Neutrophil (primary cell): ENCODE measurements around the gene CENPN.

Experiments
- H3K27ac ChIP-seq: fragments of 200-600 bp; sonication (generic); 2 replicates; pipeline ENCODE4 v1.5.1; 2016; ENCODE audit warnings: mild to moderate bottlenecking, moderate library complexity
- H3K27me3 ChIP-seq: fragments of 200-600 bp; sonication (generic); 2 replicates; pipeline ENCODE4 v1.6.0; 2016; ENCODE audit warnings: mild to moderate bottlenecking
- H3K36me3 ChIP-seq: fragments of 200-600 bp; sonication (generic); 2 replicates; pipeline ENCODE4 v1.5.1; 2017
- H3K4me1 ChIP-seq, 2 experiments: fragments of 200-600 bp in 1 of 2; sonication (generic) in 1 of 2; 1 replicate in 1 of 2; 2 replicates in 1 of 2; pipeline versions ENCODE4 v1.5.1 to v1.6.1; 2013 to 2016; ENCODE audit warnings: low read depth in 1 of 2, low read length in 1 of 2, mild to moderate bottlenecking in 1 of 2, moderate library complexity in 1 of 2; ENCODE audit not compliant: control insufficient read depth in 1 of 2, insufficient read depth in 1 of 2
- H3K4me3 ChIP-seq, 2 experiments: fragments of 200-600 bp in 1 of 2; sonication (generic) in 1 of 2; 1 replicate in 1 of 2; 2 replicates in 1 of 2; pipeline ENCODE4 v1.5.1; 2013 to 2016; ENCODE audit warnings: low read depth in 1 of 2, low read length in 1 of 2, mild to moderate bottlenecking in 1 of 2, moderate library complexity in 1 of 2
- H3K9me3 ChIP-seq: fragments of 200-600 bp; sonication (generic); 2 replicates; pipeline ENCODE4 v1.5.1; 2016
- TF ChIP-seq, protein P1 (sequence below): fragments of 200-600 bp; sonication (generic); IDR thresholded peaks from 2 replicates; pipeline ENCODE4 v1.5.1; 2016; ENCODE audit warnings: antibody characterized with exemption

Gene CENPN

DNA sequence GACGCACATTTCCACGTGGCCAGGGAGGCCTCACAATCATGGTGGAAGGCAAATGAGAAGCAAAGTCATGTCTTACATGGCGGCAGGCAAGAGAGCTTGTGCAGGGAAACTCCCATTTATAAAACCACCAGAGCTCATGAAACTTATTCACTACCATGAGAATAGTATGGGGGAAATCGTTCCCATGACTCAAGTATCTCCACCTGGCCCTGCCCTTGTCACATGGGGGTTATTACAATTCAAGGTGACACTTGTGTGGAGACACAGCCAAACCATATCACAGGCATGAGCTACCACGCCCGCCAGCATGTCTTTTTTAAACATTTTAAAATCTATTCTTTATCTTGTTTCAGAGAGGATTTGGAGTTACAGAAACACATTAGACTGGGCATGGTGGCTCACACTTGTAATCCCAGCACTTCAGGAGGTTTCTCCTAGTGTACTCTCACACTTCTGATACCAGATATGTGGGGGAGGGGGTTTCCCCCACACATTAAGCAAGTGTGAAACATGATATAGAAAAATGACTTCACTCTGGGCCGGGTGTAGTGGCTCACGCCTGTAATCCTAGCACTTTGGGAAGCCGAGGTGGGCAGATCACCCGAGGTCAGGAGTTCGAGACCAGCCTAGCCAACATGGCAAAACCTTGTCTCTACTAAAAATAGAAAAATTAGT lies 23.1 kb downstream of the CENPN start:
- Histone ChIP-seq H3K9me3 (no peaks in the 10 kb centered on the region), H3K4me3 (no peak overlapping the region), H3K27ac (no peak overlapping the region), H3K36me3 (peaks cover 39% of the 10 kb centered on the region), H3K27me3 (no peaks in the 10 kb centered on the region), H3K4me1 (no peaks in the 10 kb centered on the region)
- TF ChIP-seq, protein P1, sequence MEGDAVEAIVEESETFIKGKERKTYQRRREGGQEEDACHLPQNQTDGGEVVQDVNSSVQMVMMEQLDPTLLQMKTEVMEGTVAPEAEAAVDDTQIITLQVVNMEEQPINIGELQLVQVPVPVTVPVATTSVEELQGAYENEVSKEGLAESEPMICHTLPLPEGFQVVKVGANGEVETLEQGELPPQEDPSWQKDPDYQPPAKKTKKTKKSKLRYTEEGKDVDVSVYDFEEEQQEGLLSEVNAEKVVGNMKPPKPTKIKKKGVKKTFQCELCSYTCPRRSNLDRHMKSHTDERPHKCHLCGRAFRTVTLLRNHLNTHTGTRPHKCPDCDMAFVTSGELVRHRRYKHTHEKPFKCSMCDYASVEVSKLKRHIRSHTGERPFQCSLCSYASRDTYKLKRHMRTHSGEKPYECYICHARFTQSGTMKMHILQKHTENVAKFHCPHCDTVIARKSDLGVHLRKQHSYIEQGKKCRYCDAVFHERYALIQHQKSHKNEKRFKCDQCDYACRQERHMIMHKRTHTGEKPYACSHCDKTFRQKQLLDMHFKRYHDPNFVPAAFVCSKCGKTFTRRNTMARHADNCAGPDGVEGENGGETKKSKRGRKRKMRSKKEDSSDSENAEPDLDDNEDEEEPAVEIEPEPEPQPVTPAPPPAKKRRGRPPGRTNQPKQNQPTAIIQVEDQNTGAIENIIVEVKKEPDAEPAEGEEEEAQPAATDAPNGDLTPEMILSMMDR, result no peak

DNA sequence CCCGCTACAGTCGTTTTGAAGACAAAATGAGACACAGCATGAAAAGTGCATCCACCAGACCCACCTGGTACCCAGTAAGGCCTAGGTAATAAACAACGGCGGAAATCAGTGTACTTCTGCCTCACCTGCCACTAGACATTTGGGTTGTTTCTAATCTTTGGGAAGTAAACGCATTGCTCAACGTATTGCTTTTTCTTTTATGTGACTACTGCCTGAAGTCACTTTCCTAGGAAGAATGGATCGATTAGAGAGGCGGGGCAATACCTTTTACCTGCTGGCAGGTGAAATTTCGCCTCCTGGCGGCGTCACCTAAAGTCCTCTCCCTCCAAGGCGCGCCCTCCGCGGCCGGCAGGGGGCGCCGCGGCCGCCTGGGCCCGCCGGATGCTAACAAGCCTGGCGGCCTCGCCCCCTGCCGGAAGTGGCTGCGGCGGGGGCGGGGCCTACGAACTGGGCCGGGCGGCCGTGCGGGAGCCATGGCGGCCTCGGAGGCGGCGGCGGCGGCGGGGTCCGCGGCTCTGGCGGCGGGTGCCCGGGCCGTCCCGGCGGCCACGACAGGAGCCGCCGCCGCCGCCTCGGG lies 28.5 kb downstream of the CENPN start, which contains the start of gene ATMIN:
TSS of gene ATMIN (plus strand) at position 445 of the 577 bp plus-strand sequence. CDS start at position 474, 29 bp downstream.
- peaks cover 15% of the 10 kb centered on the region in 2 experiments for H3K4me1 ChIP-seq
- H3K27ac ChIP-seq, result peak within 1 kb of the TSS; percentile 57
- no peaks in the 10 kb centered on the region for H3K9me3 ChIP-seq
- H3K4me3 ChIP-seq, result peak within 1 kb of the TSS; percentile 65 to 69
- H3K27me3 ChIP-seq, result no peaks in the 10 kb centered on the region
- H3K36me3 ChIP-seq, result peaks cover 6% of the 10 kb centered on the region
- TF ChIP-seq, protein P1, result peak; percentile 98

- TF ChIP-seq, protein P1, result no peak
- Histone ChIP-seq H3K4me3 (peak overlapping the region; percentile 65 to 69), H3K9me3 (no peaks in the 10 kb centered on the region), H3K36me3 (peaks cover 4% of the 10 kb centered on the region), H3K27me3 (no peaks in the 10 kb centered on the region), H3K4me1 (peaks cover 15% of the 10 kb centered on the region in 2 experiments), H3K27ac (peak overlapping the region; percentile 57)
Measured at GRCh38 chr16:81035975-81036750, 29.1 kb downstream of the CENPN start.

DNA sequence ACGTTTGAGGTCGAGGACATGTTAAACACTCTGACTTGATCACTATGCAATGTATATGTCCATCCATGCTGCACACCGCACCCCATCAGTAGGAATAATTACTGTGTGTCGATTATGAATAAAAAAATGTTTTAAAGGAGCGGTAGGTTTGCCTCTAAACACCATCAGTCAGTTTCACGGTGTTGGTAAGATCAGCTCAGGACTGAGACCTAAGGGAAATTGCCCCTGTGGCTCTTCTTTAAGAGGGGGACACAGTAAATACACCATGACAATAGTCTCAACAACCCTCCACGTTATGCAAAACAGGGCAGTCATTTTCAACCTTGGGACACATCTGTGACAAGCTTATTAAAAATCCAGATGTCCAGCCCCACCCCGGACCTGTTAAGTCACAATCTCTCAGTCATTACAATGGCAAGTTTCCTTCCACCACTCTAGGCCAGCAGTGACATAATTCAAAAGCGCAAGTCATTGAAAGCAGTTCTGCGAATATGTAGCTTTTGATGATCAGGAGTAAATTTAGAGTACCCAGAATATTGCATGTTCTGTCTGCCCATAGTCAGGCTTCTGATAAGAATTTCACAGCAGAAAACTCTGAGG lies 29.8 kb downstream of the CENPN start:
- H3K9me3 ChIP-seq, result no peaks in the 10 kb centered on the region
- no peaks in the 10 kb centered on the region for H3K27me3 ChIP-seq
- no peak overlapping the region for H3K27ac ChIP-seq
- H3K4me1 ChIP-seq, result peaks cover 15% of the 10 kb centered on the region in 2 experiments
- TF ChIP-seq, protein P1, result no peak
- peak overlapping the region; percentile 65 to 69 for H3K4me3 ChIP-seq
- peaks cover 11% of the 10 kb centered on the region for H3K36me3 ChIP-seq

DNA sequence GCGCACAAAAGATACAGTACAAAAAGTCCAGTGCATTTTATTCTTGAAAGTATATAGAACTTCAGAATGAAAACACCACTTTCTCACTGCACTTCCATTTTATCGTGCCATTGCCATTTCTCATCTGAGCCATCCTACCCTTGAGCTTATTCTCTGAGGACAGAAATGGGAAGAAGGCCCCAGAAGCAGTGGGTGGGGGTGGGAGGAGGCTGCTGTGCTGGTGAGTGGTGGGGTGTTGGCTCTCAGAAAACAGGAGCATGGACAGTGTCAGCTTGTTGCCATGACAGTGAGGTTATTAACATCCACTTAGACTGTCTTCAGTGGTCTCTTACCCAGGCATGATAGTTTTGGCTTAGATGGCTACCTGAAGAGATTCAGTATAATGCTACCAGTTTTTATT lies 33.1 kb downstream of the CENPN start:
- H3K4me1 ChIP-seq, result peaks cover 15% of the 10 kb centered on the region in 2 experiments
- H3K27me3 ChIP-seq, result no peaks in the 10 kb centered on the region
- no peak overlapping the region for H3K4me3 ChIP-seq
- H3K9me3 ChIP-seq, result no peaks in the 10 kb centered on the region
- TF ChIP-seq, protein P1, result no peak
- no peak overlapping the region for H3K27ac ChIP-seq
- peaks cover 43% of the 10 kb centered on the region for H3K36me3 ChIP-seq
